HL-60 (cell line): Measurements from ENCODE around the gene DAP.

Experiments
- DNase-seq, 2 experiments: peaks; one replicate each; pipeline ENCODE4 v3.0.0-alpha.2; 2010 to 2020; ENCODE audit warnings: low read depth in 1 of 2, low spot score in 1 of 2
- H3K27ac ChIP-seq: fragments of 250-450 bp; sonication (Bioruptor Pico); replicated peaks from 2 replicates; pipeline ENCODE4 v1.5.1; 2020; ENCODE audit warnings: mild to moderate bottlenecking, moderate library complexity
- H3K27me3 ChIP-seq: fragments of 250-450 bp; sonication (Bioruptor Pico); 2 replicates; pipeline ENCODE4 v1.5.1; 2021; ENCODE audit warnings: mild to moderate bottlenecking, moderate library complexity; ENCODE audit not compliant: insufficient read depth, poor library complexity, severe bottlenecking
- H3K4me3 ChIP-seq: replicated peaks from 2 replicates; pipeline ENCODE4 v1.5.1; 2011; ENCODE audit warnings: mild to moderate bottlenecking, control low read depth, low read length; ENCODE audit not compliant: insufficient read depth
- CTCF ChIP-seq: IDR thresholded peaks from one replicate; pipeline ENCODE4 v1.5.1; 2011; ENCODE audit warnings: low read length, control low read depth, inconsistent platforms; ENCODE audit not compliant: insufficient read depth
- GABPA ChIP-seq: IDR thresholded peaks from 2 replicates; pipeline ENCODE4 v1.6.1; 2012; ENCODE audit warnings: low read depth
- POLR2AphosphoS5 ChIP-seq: IDR thresholded peaks from 2 replicates; pipeline ENCODE4 v1.6.1; 2012; ENCODE audit warnings: low read depth
- REST ChIP-seq: IDR thresholded peaks from 2 replicates; pipeline ENCODE4 v1.6.1; 2012; ENCODE audit warnings: low read depth; ENCODE audit not compliant: insufficient replicate concordance
- SPI1 ChIP-seq: IDR thresholded peaks from 2 replicates; pipeline ENCODE4 v1.6.1; 2012; ENCODE audit warnings: low read depth, mild to moderate bottlenecking, borderline replicate concordance

DAP gene

GRCh38 chr5:10673017-10673389 lies 88.0 kb downstream of the DAP start:
- H3K4me3 ChIP-seq, result no peak overlapping the region
- DNase-seq, result no peak

GRCh38 chr5:10672146-10673016 lies 88.7 kb downstream of the DAP start:
- H3K27ac ChIP-seq, result no peak overlapping the region
- no peak for TF ChIP-seq GABPA
- no peak for TF ChIP-seq POLR2AphosphoS5
- no peak for TF ChIP-seq REST
- no peak for TF ChIP-seq SPI1
- H3K4me3 ChIP-seq, result no peak overlapping the region
- no peak for DNase-seq
- H3K27me3 ChIP-seq, result no peaks in the 10 kb centered on the region

More at GRCh38 chr5:10673017-10673389, 88.0 kb downstream of the DAP start:
- TF ChIP-seq REST, result no peak
- no peak for TF ChIP-seq GABPA
- TF ChIP-seq CTCF, result no peak
- TF ChIP-seq POLR2AphosphoS5, result no peak
- no peak for TF ChIP-seq SPI1
- no peak overlapping the region for H3K27ac ChIP-seq
- no peaks in the 10 kb centered on the region for H3K27me3 ChIP-seq

- DNase-seq, result peak; percentile 29 to 64
- TF ChIP-seq SPI1, result no peak
- TF ChIP-seq POLR2AphosphoS5, result no peak
- TF ChIP-seq CTCF, result no peak
- no peak for TF ChIP-seq REST
- no peak for TF ChIP-seq GABPA
- H3K27me3 ChIP-seq, result no peaks in the 10 kb centered on the region
These were observed 89.7 kb downstream of the DAP start for GRCh38 chr5:10671041-10672008.

More at GRCh38 chr5:10671041-10672008, 89.7 kb downstream of the DAP start:
- peak overlapping the region; percentile 46 for H3K27ac ChIP-seq
- no peak overlapping the region for H3K4me3 ChIP-seq
